ENCODE measurements around the gene GDF10.

GRCh38 chr10:47362199-47362598 is 62.2 kb downstream of the GDF10 start:
- TF ChIP-seq, protein P1, sequence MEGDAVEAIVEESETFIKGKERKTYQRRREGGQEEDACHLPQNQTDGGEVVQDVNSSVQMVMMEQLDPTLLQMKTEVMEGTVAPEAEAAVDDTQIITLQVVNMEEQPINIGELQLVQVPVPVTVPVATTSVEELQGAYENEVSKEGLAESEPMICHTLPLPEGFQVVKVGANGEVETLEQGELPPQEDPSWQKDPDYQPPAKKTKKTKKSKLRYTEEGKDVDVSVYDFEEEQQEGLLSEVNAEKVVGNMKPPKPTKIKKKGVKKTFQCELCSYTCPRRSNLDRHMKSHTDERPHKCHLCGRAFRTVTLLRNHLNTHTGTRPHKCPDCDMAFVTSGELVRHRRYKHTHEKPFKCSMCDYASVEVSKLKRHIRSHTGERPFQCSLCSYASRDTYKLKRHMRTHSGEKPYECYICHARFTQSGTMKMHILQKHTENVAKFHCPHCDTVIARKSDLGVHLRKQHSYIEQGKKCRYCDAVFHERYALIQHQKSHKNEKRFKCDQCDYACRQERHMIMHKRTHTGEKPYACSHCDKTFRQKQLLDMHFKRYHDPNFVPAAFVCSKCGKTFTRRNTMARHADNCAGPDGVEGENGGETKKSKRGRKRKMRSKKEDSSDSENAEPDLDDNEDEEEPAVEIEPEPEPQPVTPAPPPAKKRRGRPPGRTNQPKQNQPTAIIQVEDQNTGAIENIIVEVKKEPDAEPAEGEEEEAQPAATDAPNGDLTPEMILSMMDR (IDR thresholded peaks at IDR 0.05) = no peak
- TF ChIP-seq POLR2A (IDR thresholded peaks at IDR 0.05) = no peak

All from lower leg skin (tissue), 3 donors.